Right ventricle myocardium inferior (tissue), 1 donor: ENCODE results near the gene ZNF883. TPM values are rescaled to one million over a fixed set of nuclear protein-coding genes. Genes with fewer than 3 reads are reported as not detected.

Source experiments
- ATAC-seq: fragments of 200-7000 bp; cut with Tn5 transposase; one replicate; pipeline ENCODE4 v1.9.1; 2020; ENCODE audit warnings: mild to moderate bottlenecking, moderate library complexity
- DNase-seq: peaks from one replicate; pipeline ENCODE4 v3.0.0; 2021; ENCODE audit errors: missing footprints
- intact Hi-C: fragments of 100-400 bp; cut with DNase I; formaldehyde crosslinking; loops from one replicate; pipeline ENCODE4 v1.11.0; 2022
- total RNA-seq: library from RNA; stranded (reverse); fragmentation: NEBNext Ultra II Directional; extraction: Animal tissue kit (Norgen Biotek cat#: 25700); gene quantifications from one replicate; pipeline ENCODE4 v1.2.1, GENCODE V29; 2021
- donor health status: DM: no; HTN: yes; CAD: no; lungs with severe emphysema.

Gene ZNF883
- total RNA-seq, 1 donor from 2014 or later = 4.8 TPM

DNA sequence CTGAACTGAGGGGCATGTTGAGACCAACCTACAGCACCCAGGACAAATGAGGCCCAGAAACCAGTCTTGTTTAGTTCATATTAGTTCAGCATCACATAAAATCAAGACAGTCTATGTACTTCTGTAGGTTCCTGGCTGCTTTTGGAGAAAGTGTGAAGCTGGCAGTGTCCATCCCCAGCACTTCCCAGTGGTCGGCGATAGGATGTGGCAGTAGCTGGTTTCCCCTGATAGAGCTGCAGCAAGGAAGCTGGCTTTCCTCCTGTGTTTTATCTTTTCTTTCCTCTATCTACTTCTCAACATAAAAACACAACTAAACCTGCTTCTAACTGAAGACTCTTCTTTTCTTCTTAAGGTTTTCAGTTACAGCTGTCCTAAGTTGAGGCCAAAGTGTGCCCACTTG lies 78.3 kb downstream of the ZNF883 start:
- no peak for DNase-seq
- ATAC-seq = no peak
- intact Hi-C loops = no loop called here

- no peak for DNase-seq
- ATAC-seq = no peak
- intact Hi-C loops = loop anchor here (10.0 kb wide), 1 partner anchor 190 kb away; no protein-coding TSS in a partner anchor
These were observed 86.8 kb downstream of the ZNF883 start for GRCh38 chr9:112925058-112925641.

DNA sequence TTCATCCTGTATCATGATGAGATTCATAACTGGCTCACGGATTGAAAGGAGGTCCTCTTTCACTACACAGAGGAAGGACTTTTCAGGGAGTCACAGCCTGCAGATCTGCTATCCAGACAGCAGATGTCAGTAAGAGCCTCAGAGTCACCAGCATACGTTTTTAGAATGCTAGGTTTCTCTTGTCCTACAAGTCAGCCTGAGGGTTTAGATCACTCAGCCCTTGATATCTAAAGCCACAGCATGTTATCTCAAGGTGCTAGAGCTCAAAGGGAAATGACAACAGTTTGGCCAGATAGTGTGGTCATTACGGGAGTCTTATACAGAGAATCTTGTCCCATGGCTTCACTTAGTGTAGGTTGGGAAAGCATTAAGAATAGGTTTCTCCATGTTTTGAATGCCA lies 90.4 kb downstream of the ZNF883 start:
- no peak for ATAC-seq
- intact Hi-C loops = loop anchor here (10.0 kb wide), 1 partner anchor 193 kb away; no protein-coding TSS in a partner anchor
- DNase-seq = no peak

- ATAC-seq (no peak), DNase-seq (no peak)
- intact Hi-C loops = no loop called here
These were observed 94.0 kb downstream of the ZNF883 start for GRCh38 chr9:112917987-112918362.

DNA sequence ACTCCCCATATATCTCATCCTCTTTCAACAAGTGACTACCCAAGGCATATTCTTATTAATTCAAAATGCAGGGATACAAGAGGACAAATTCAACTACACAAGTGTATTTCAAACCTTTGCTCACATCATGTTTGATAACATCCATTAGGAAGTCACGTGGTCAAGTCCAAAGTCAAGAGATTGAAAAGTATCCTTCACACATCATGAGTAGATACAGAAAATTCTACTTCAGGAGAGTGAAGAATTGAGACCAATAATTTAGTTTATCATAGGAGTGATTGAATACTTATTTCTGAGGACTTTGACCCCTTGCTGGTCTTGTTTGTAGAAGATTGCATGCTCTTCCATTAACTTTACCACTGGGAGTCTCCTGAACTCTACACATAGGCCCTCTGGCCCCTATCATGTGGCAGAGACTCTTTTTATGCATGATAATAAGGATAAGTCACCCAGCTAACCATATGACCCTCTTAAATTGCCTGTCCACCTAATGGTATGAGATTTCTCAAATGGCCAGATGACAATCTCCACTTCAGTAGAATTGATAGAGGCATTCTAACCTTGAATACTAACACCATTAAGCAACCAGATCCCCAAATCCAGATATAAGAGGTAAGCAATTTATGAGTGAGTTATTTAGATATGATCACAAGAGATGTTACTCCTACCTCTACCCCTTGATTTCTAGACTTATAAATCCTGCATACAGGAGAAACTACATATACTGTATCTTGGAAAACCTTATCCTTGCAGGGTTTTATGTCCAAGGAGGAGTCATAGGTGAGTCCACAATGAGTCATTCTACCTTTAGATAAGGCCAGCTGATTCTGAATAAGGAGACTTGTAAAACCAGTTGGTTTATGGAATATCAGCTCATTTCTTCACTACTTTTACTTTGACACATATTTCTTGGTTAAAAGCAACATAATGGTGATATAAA lies 94.7 kb downstream of the ZNF883 start:
- intact Hi-C loops = no loop called here
- no peak for ATAC-seq
- DNase-seq = no peak

GRCh38 chr9:112914524-112914923 lies 97.5 kb downstream of the ZNF883 start:
- intact Hi-C loops = no loop called here
- no peak for ATAC-seq
- DNase-seq = no peak

DNA sequence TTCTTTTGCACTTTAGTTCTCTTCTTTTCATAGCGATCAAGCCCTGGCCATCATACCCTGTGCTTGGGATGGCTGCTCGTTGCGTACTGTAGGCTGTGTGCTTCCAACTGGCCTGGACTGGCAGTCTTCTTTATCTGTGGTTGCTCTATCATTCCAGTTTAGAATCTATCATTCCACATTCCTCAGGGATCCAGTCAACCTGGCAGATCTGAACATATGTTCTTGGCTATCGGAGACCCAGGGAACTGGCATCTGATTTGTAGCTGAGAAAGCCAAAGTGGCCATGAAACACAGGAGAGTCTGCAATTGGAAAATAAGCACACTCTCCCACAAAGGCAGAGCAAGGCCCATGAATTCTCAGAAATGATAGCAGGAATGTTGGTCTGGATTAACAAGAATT lies 98.7 kb downstream of the ZNF883 start:
- intact Hi-C loops = no loop called here
- DNase-seq = no peak
- no peak for ATAC-seq

GRCh38 chr9:112912636-112913035 lies 99.4 kb downstream of the ZNF883 start:
- DNase-seq = no peak
- intact Hi-C loops = no loop called here
- no peak for ATAC-seq

DNA sequence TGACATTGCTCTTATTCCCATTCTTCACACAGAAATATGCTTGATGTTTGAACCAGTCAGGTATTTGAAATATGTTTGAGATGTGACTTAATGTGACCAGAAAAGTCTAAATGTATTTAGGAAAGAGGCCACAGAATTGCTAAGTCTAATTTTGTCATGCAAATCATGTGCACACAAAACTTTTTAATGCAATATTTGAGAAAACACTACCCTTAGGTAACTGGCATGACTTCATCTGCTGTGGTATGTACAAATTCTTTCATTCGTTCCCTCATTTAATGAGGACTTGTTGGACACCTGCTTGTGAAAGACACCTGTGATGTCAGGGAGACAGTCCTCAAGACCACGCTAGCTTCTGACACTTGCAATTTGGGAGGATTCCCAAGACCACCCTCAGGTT lies 100.3 kb downstream of the ZNF883 start:
- no peak for DNase-seq
- ATAC-seq = no peak
- intact Hi-C loops = no loop called here

Other genes with a start within 250 kb of the ZNF883 start
- gene SLC46A2, start 121.3 kb downstream of the ZNF883 start, total RNA-seq = not detected
- 1.1 TPM for gene ZFP37, start 44.5 kb upstream of the ZNF883 start, total RNA-seq
- gene SLC31A2, start 138.8 kb upstream of the ZNF883 start, total RNA-seq = 14.6 TPM
- 19.4 TPM for gene FKBP15, start 209.1 kb upstream of the ZNF883 start, total RNA-seq
- 12.0 TPM for gene SLC31A1, start 209.4 kb upstream of the ZNF883 start, total RNA-seq